Endodermal cell (in vitro differentiated cells): ENCODE measurements around the gene ABLIM1. TPM values are rescaled to one million over a fixed set of nuclear protein-coding genes. Genes with fewer than 3 reads are reported as not detected.

Source experiments
- DNase-seq: peaks from one replicate; pipeline ENCODE4 v3.0.0-alpha.2; 2017
- H3K27ac ChIP-seq: 2 replicates; pipeline ENCODE4 v1.5.1; 2013; ENCODE audit warnings: mild to moderate bottlenecking, low read depth, low read length, moderate library complexity
- H3K27me3 ChIP-seq: 2 replicates; pipeline ENCODE4 v1.6.1; 2013; ENCODE audit warnings: mild to moderate bottlenecking, low read length, moderate library complexity; ENCODE audit not compliant: insufficient read depth, control insufficient read depth, poor library complexity, severe bottlenecking
- H3K36me3 ChIP-seq: 2 replicates; pipeline ENCODE4 v1.7.0; 2013; ENCODE audit warnings: mild to moderate bottlenecking, low read length, moderate library complexity; ENCODE audit not compliant: control insufficient read depth, insufficient read depth
- H3K4me1 ChIP-seq: one replicate; pipeline ENCODE4 v1.7.0; 2013; ENCODE audit warnings: low read length; ENCODE audit not compliant: control insufficient read depth, insufficient read depth
- H3K4me3 ChIP-seq: 2 replicates; pipeline ENCODE4 v1.5.1; 2013; ENCODE audit warnings: mild to moderate bottlenecking, low read length, moderate library complexity
- H3K9ac ChIP-seq: 2 replicates; pipeline ENCODE4 v1.6.1; 2013; ENCODE audit warnings: mild to moderate bottlenecking, low read length, moderate library complexity; ENCODE audit not compliant: poor library complexity, severe bottlenecking; ENCODE audit errors: extremely low read depth
- H3K9me3 ChIP-seq: 2 replicates; pipeline ENCODE4 v1.6.1; 2013; ENCODE audit warnings: mild to moderate bottlenecking, low read length, moderate library complexity; ENCODE audit not compliant: control insufficient read depth
- H3K27ac Mint-ChIP-seq: 2 replicates; pipeline ENCODE4 v1.8.0; 2020; ENCODE audit warnings: mixed read lengths
- H3K27me3 Mint-ChIP-seq: 2 replicates; pipeline ENCODE4 v1.8.0; 2021; ENCODE audit warnings: mild to moderate bottlenecking, mixed read lengths; ENCODE audit not compliant: insufficient read depth
- H3K36me3 Mint-ChIP-seq: 2 replicates; pipeline ENCODE4 v1.8.0; 2020; ENCODE audit warnings: low read depth, mixed read lengths
- H3K4me1 Mint-ChIP-seq: 2 replicates; pipeline ENCODE4 v1.8.0; 2020; ENCODE audit warnings: mixed read lengths
- H3K4me3 Mint-ChIP-seq: 2 replicates; pipeline ENCODE4 v1.8.0; 2020; ENCODE audit warnings: mild to moderate bottlenecking, moderate library complexity, mixed read lengths
- H3K9me3 Mint-ChIP-seq: 2 replicates; pipeline ENCODE4 v1.8.0; 2020; ENCODE audit warnings: mild to moderate bottlenecking, mixed read lengths
- CTCF ChIP-seq: fragments of 200-600 bp; sonication (generic); conservative IDR thresholded peaks from 2 replicates; pipeline ENCODE4 v1.5.0; 2021; ENCODE audit warnings: antibody characterized with exemption, mild to moderate bottlenecking
- WGBS, 2 experiments: methylation state at CpG; one replicate each; pipeline versions ENCODE4 v1.1.5 to v1.1.7; 2013; ENCODE audit warnings: missing lambda C conversion rate in 2 of 2, mixed read lengths in 1 of 2; ENCODE audit not compliant: insufficient coverage in 1 of 2, insufficient read length in 1 of 2; 5-methylcytosine and 5-hydroxymethylcytosine counted together
- total RNA-seq, 2 donors: library from RNA; stranded (reverse); fragmentation: NEBNext Ultra II Directional in 1 of 2; extraction: Animal tissue kit (Norgen Biotek cat#: 25700) in 1 of 2; gene quantifications; 2 replicates in 1 of 2; 3 replicates in 1 of 2; pipeline ENCODE4 v1.2.1, GENCODE V29; 2021

The ABLIM1 gene
- total RNA-seq, 2 donors from 2014 or later, result 39.3 to 49.3 TPM

- no peaks in the 10 kb centered on the region for H3K27me3 ChIP-seq
- peaks cover 3% of the 10 kb centered on the region for H3K4me1 ChIP-seq
- no peak overlapping the region for H3K4me3 ChIP-seq
- H3K9me3 ChIP-seq, result no peaks in the 10 kb centered on the region
- no peak overlapping the region for H3K27ac ChIP-seq
- H3K4me1 Mint-ChIP-seq, result peaks cover 3% of the 10 kb centered on the region
- no peaks in the 10 kb centered on the region for H3K27me3 Mint-ChIP-seq
- no peaks in the 10 kb centered on the region for H3K9me3 Mint-ChIP-seq
- no peak for DNase-seq
- H3K9ac ChIP-seq, result no peak overlapping the region
- H3K36me3 Mint-ChIP-seq, result peaks cover 11% of the 10 kb centered on the region
- H3K36me3 ChIP-seq, result no peaks in the 10 kb centered on the region
- H3K4me3 Mint-ChIP-seq, result no peak overlapping the region
- WGBS, 2 experiments, result 92% methylated on average over 3 of the region's 4 CpGs; no CpG with 5 or more reads in 1 of the 2 experiments
- no peak overlapping the region for H3K27ac Mint-ChIP-seq
- no peak for TF ChIP-seq CTCF
Observed at GRCh38 chr10:114432566-114433093, 225.4 kb downstream of the ABLIM1 start.

- Mint-ChIP-seq H3K4me3 (no peak overlapping the region), H3K27me3 (no peaks in the 10 kb centered on the region), H3K9me3 (no peaks in the 10 kb centered on the region), H3K36me3 (peaks cover 9% of the 10 kb centered on the region), H3K27ac (no peak overlapping the region), H3K4me1 (peaks cover 11% of the 10 kb centered on the region)
- no peaks in the 10 kb centered on the region for H3K27me3 ChIP-seq
- peaks cover 9% of the 10 kb centered on the region for H3K4me1 ChIP-seq
- no peak for TF ChIP-seq CTCF
- H3K36me3 ChIP-seq, result no peaks in the 10 kb centered on the region
- 88 to 90% methylated on average over 4 of the region's 4 CpGs for WGBS, 2 experiments
- H3K4me3 ChIP-seq, result no peak overlapping the region
- DNase-seq, result peak; percentile 2
- H3K9ac ChIP-seq, result no peak overlapping the region
- H3K27ac ChIP-seq, result no peak overlapping the region
- no peaks in the 10 kb centered on the region for H3K9me3 ChIP-seq
Observed at GRCh38 chr10:114431414-114432135, 226.5 kb downstream of the ABLIM1 start.

- H3K36me3 ChIP-seq, result no peaks in the 10 kb centered on the region
- H3K4me1 ChIP-seq, result peaks cover 9% of the 10 kb centered on the region
- no peaks in the 10 kb centered on the region for H3K9me3 Mint-ChIP-seq
- H3K36me3 Mint-ChIP-seq, result peaks cover 1% of the 10 kb centered on the region
- DNase-seq, result peak; percentile 9
- H3K27ac Mint-ChIP-seq, result no peak overlapping the region
- H3K27me3 ChIP-seq, result no peaks in the 10 kb centered on the region
- H3K9ac ChIP-seq, result no peak overlapping the region
- H3K27ac ChIP-seq, result no peak overlapping the region
- H3K4me1 Mint-ChIP-seq, result peaks cover 13% of the 10 kb centered on the region
- 92 to 95% methylated on average over 4 to 12 of the region's 12 CpGs for WGBS, 2 experiments
- H3K4me3 Mint-ChIP-seq, result no peak overlapping the region
- no peak overlapping the region for H3K4me3 ChIP-seq
- TF ChIP-seq CTCF, result no peak
- H3K27me3 Mint-ChIP-seq, result no peaks in the 10 kb centered on the region
- H3K9me3 ChIP-seq, result no peaks in the 10 kb centered on the region
Observed at GRCh38 chr10:114430688-114431413, 227.2 kb downstream of the ABLIM1 start.
